ENCODE results near the gene PLPP1. TPM values are rescaled to one million over a fixed set of nuclear protein-coding genes. Genes with fewer than 3 reads are reported as not detected.

Gene PLPP1
- total and polyA plus RNA-seq, 2 donors (not counting 1 experiment from before 2014, with no cell fraction given), result 5.5 to 8.8 TPM

DNA sequence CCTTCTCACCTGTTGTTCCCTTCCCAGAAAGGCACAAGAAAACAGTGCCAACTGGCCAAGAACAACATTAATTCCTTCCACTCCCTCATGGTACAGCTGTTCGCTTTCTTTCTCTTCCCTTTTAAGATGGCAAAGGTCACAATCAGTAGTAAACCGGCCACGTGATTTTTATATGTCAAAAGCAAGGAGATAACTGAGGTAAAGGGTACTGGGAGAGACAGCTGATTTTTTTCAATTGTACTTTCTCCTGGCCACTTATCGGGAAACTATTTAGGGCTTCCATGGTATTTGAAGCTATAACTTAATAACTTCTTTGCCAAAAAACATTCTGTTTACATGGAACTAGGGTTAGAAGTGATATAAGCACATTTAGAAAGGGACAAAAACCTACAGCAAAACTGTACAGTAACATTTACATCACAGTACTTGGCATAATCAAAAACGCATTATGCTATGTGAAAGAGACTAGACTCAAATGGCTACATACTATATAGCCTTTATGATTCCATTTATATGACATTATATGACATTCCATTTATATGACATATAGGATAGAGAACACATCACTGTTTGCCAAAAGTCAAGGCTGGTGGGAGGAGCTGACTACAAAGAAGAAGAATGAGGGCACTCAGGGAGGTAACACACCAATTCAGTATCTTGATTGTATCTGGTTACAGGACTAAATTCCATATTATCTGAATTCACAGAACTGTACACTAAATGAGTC lies 24.8 kb downstream of the PLPP1 start:
- ATAC-seq (ENCODE audit: low read depth), result no peak
- POLR2A ChIA-PET, result no interaction called here
- H3K4me1 Mint-ChIP-seq, result peaks cover 3% of the 10 kb centered on the region
- H3K4me1 ChIP-seq (ENCODE audit: control insufficient read depth in 2 of 2, insufficient read depth in 2 of 2, low read length in 2 of 2), result no peaks in the 10 kb centered on the region
- H3K9me3 Mint-ChIP-seq (ENCODE audit: insufficient read depth), result no peaks in the 10 kb centered on the region
- no peaks in the 10 kb centered on the region for H3K36me3 ChIP-seq (replicated peaks in 1 of 2; ENCODE audit: control extremely low read depth in 1 of 2, control insufficient read depth in 1 of 2, extremely low read depth in 1 of 2, insufficient read depth in 2 of 2, low read length in 1 of 2)
- no peak overlapping the region for H3K4me3 Mint-ChIP-seq
- intact Hi-C loops (cut with micrococcal nuclease), result no loop called here
- peaks cover 0 to 4% (median 0%) of the 10 kb centered on the region in 3 donors for H3K9me3 ChIP-seq (ENCODE audit: control extremely low read depth in 1 of 3, control insufficient read depth in 2 of 3, insufficient read depth in 1 of 3, low read length in 2 of 3)
- H3K27ac Mint-ChIP-seq, result no peak overlapping the region
- no peaks in the 10 kb centered on the region for H3K27me3 Mint-ChIP-seq
- no peak overlapping the region for H3K4me2 ChIP-seq (replicated peaks; ENCODE audit: low read depth, low read length, poor library complexity, severe bottlenecking)
- H3K27me3 ChIP-seq (replicated peaks in 1 of 4; ENCODE audit: control extremely low read depth in 1 of 4, control insufficient read depth in 3 of 4, insufficient read depth in 4 of 4, low read length in 3 of 4), result no peaks in the 10 kb centered on the region
- no peak overlapping the region for H3K4me3 ChIP-seq (ENCODE audit: control extremely low read depth in 1 of 5, extremely low read depth in 1 of 5, insufficient read depth in 1 of 5, low read depth in 2 of 5, low read length in 4 of 5)
- no peak for DNase-seq
- H3K27ac ChIP-seq (ENCODE audit: low read length in 2 of 2), result no peak overlapping the region
- CTCF ChIA-PET, result interaction anchor here (1.1 kb wide), 1 partner anchor 182 kb away, joined by 3 read pairs; no protein-coding TSS in a partner anchor
- TF ChIP-seq EZH2 (IDR thresholded peaks at IDR 0.05; ENCODE audit: borderline replicate concordance, insufficient read depth, low read depth, low read length, poor library complexity, severe bottlenecking), result no peak
- TF ChIP-seq, protein P1, sequence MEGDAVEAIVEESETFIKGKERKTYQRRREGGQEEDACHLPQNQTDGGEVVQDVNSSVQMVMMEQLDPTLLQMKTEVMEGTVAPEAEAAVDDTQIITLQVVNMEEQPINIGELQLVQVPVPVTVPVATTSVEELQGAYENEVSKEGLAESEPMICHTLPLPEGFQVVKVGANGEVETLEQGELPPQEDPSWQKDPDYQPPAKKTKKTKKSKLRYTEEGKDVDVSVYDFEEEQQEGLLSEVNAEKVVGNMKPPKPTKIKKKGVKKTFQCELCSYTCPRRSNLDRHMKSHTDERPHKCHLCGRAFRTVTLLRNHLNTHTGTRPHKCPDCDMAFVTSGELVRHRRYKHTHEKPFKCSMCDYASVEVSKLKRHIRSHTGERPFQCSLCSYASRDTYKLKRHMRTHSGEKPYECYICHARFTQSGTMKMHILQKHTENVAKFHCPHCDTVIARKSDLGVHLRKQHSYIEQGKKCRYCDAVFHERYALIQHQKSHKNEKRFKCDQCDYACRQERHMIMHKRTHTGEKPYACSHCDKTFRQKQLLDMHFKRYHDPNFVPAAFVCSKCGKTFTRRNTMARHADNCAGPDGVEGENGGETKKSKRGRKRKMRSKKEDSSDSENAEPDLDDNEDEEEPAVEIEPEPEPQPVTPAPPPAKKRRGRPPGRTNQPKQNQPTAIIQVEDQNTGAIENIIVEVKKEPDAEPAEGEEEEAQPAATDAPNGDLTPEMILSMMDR (IDR thresholded peaks at IDR 0.05), result no peak
- no peak overlapping the region for H3K9ac ChIP-seq (ENCODE audit: low read length)
- no peaks in the 10 kb centered on the region for H4K20me1 ChIP-seq (ENCODE audit: control insufficient read depth, insufficient read depth, low read length, poor library complexity, severe bottlenecking)
- no peak overlapping the region for H2AFZ ChIP-seq (ENCODE audit: insufficient read depth, low read depth, low read length, poor library complexity, severe bottlenecking)
- peaks cover 2% of the 10 kb centered on the region for H3K79me2 ChIP-seq (ENCODE audit: control insufficient read depth, insufficient read depth, low read length)
- no CpG with 5 or more reads among the region's 5 CpGs for WGBS (ENCODE audit: insufficient coverage)

DNA sequence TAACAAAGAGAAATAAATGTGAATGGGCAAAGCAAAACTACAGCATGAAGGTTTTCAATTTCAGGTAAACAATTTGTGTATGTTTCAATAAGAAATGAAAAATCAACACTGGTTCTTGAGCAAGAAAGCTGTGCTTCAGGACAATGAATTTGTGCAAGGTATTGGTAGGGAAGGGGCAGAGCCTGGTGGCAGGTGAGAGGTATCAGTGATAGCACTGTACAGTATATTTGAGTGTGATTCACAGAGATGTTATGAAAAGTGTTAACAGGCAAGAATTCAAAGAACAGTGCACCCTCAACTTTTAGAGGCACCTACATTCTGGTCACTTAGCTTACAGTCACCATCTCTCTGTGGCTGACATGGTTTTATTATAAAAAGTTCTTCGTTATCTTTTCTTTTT lies 25.7 kb downstream of the PLPP1 start:
- H2AFZ ChIP-seq (ENCODE audit: insufficient read depth, low read depth, low read length, poor library complexity, severe bottlenecking), result no peak overlapping the region
- no peak overlapping the region for H3K27ac ChIP-seq (ENCODE audit: low read length in 2 of 2)
- Mint-ChIP-seq H3K9me3 (ENCODE audit: insufficient read depth) (no peaks in the 10 kb centered on the region), H3K4me3 (no peak overlapping the region), H3K27me3 (no peaks in the 10 kb centered on the region), H3K4me1 (peaks cover 3% of the 10 kb centered on the region), H3K27ac (no peak overlapping the region)
- TF ChIP-seq, protein P1 (IDR thresholded peaks at IDR 0.05), result no peak
- TF ChIP-seq EZH2 (IDR thresholded peaks at IDR 0.05; ENCODE audit: borderline replicate concordance, insufficient read depth, low read depth, low read length, poor library complexity, severe bottlenecking), result no peak
- intact Hi-C loops (cut with micrococcal nuclease), result no loop called here
- H4K20me1 ChIP-seq (ENCODE audit: control insufficient read depth, insufficient read depth, low read length, poor library complexity, severe bottlenecking), result no peaks in the 10 kb centered on the region
- DNase-seq (no peak), ATAC-seq (ENCODE audit: low read depth) (no peak)
- H3K9ac ChIP-seq (ENCODE audit: low read length), result no peak overlapping the region
- H3K4me2 ChIP-seq (replicated peaks; ENCODE audit: low read depth, low read length, poor library complexity, severe bottlenecking), result no peak overlapping the region
- ChIA-PET CTCF (interaction anchor here (1.1 kb wide), 1 partner anchor 183 kb away, joined by 3 read pairs; no protein-coding TSS in a partner anchor), POLR2A (no interaction called here)
- WGBS (ENCODE audit: insufficient coverage), result no CpG with 5 or more reads among the region's 1 CpG
- peaks cover 2% of the 10 kb centered on the region for H3K79me2 ChIP-seq (ENCODE audit: control insufficient read depth, insufficient read depth, low read length)
- H3K36me3 ChIP-seq (replicated peaks in 1 of 2; ENCODE audit: control extremely low read depth in 1 of 2, control insufficient read depth in 1 of 2, extremely low read depth in 1 of 2, insufficient read depth in 2 of 2, low read length in 1 of 2), result no peaks in the 10 kb centered on the region
- peaks cover 0 to 4% (median 0%) of the 10 kb centered on the region in 3 donors for H3K9me3 ChIP-seq (ENCODE audit: control extremely low read depth in 1 of 3, control insufficient read depth in 2 of 3, insufficient read depth in 1 of 3, low read length in 2 of 3)
- no peak overlapping the region for H3K4me3 ChIP-seq (ENCODE audit: control extremely low read depth in 1 of 5, extremely low read depth in 1 of 5, insufficient read depth in 1 of 5, low read depth in 2 of 5, low read length in 4 of 5)
- no peaks in the 10 kb centered on the region for H3K27me3 ChIP-seq (replicated peaks in 1 of 4; ENCODE audit: control extremely low read depth in 1 of 4, control insufficient read depth in 3 of 4, insufficient read depth in 4 of 4, low read length in 3 of 4)
- no peaks in the 10 kb centered on the region for H3K4me1 ChIP-seq (ENCODE audit: control insufficient read depth in 2 of 2, insufficient read depth in 2 of 2, low read length in 2 of 2)
